Measurements from ENCODE around the gene SDK2.

DNA sequence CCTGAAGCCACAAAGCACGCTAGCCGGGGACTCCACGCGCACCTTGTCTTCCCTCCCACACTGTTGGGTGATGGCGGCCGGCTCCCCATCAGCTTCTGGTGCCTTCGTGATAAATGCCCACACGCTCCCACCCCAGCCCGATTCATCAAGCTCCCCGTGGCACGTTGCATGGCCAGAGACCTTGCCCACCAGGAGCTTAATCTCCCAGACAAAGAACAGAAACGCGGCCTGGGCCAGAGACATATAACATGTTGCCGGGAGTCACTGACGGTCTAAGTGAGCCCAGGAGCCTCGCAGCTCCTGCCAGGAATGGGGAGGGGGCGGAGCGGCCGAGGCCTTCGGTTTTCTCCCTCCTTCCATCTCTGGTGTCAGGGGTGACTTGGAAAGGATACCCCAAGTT lies 93.1 kb downstream of the SDK2 start:
- TF ChIP-seq POLR2A (IDR thresholded peaks at IDR 0.05; ENCODE audit: low read depth, low read length) (no peak), POLR2AphosphoS5 (IDR thresholded peaks at IDR 0.05; ENCODE audit: low read depth, low read length) (no peak), TAF1 (IDR thresholded peaks at IDR 0.05; ENCODE audit: low read depth, low read length) (no peak), POU2F2 (IDR thresholded peaks at IDR 0.05; ENCODE audit: low read depth, low read length) (no peak), SPI1 (IDR thresholded peaks at IDR 0.05; ENCODE audit: low read depth, low read length) (no peak), PAX5 (IDR thresholded peaks at IDR 0.05; ENCODE audit: insufficient read depth, low read length, severe bottlenecking) (no peak)
